Activated CD4-positive, CD25-positive, alpha-beta regulatory T cell treated with anti-CD3 and anti-CD28 coated beads, Interleukin-2, amount 50 U/mL, for 16 hours (primary cell): ENCODE data around the gene PRKCZ.
A peak's percentile ranks its signal among the peaks of the same experiment; 100 is the strongest.
"Not testable (repeated sequence)": the region's sequence is repeated elsewhere in the genome, so short reads cannot be mapped to it uniquely, and the experiment has no call there.

Source experiments
- DNase-seq: peaks from one replicate; pipeline ENCODE4 v3.0.0-alpha.2; 2020; ENCODE audit warnings: low read depth, low spot score

Gene PRKCZ

GRCh38 chr1:2114635-2115007, 64.4 kb downstream of the PRKCZ start:
- not testable (repeated sequence) for DNase-seq

- no peak for DNase-seq
Measured at GRCh38 chr1:2115008-2115641, 64.9 kb downstream of the PRKCZ start.

- no peak for DNase-seq
Measured at GRCh38 chr1:2115702-2116341, 65.6 kb downstream of the PRKCZ start.

GRCh38 chr1:2119886-2120285, 69.7 kb downstream of the PRKCZ start:
- no peak for DNase-seq

- DNase-seq = no peak
Measured at GRCh38 chr1:2121101-2121691, 71.0 kb downstream of the PRKCZ start.

- not testable (repeated sequence) for DNase-seq
Measured at GRCh38 chr1:2121794-2122193, 71.6 kb downstream of the PRKCZ start.

- DNase-seq = no peak
Measured at GRCh38 chr1:2124446-2125198, 74.4 kb downstream of the PRKCZ start.

GRCh38 chr1:2125350-2126211, 75.4 kb downstream of the PRKCZ start:
- DNase-seq = no peak

GRCh38 chr1:2126331-2127186, 76.3 kb downstream of the PRKCZ start:
- DNase-seq = no peak

- DNase-seq = no peak
Measured at GRCh38 chr1:2127187-2128145, 77.3 kb downstream of the PRKCZ start.

GRCh38 chr1:2128189-2128901, 78.1 kb downstream of the PRKCZ start:
- DNase-seq = no peak

- no peak for DNase-seq
Measured at GRCh38 chr1:2129256-2129943, 79.2 kb downstream of the PRKCZ start.

- no peak for DNase-seq
Measured at GRCh38 chr1:2130156-2130555, 79.9 kb downstream of the PRKCZ start.

- DNase-seq = no peak
Measured at GRCh38 chr1:2130871-2131289, 80.7 kb downstream of the PRKCZ start.

- DNase-seq = no peak
Measured at GRCh38 chr1:2132222-2133038, 82.2 kb downstream of the PRKCZ start.

- DNase-seq = peak; percentile 85
Measured at GRCh38 chr1:2133039-2133878, 83.0 kb downstream of the PRKCZ start.
